MV-4-11 (cell line): ENCODE data around the gene MAGI2.

Source experiments
- DNase-seq: peaks from one replicate; lab custom pipeline; 2025; lab: John Stamatoyannopoulos, UW

Gene MAGI2

DNA sequence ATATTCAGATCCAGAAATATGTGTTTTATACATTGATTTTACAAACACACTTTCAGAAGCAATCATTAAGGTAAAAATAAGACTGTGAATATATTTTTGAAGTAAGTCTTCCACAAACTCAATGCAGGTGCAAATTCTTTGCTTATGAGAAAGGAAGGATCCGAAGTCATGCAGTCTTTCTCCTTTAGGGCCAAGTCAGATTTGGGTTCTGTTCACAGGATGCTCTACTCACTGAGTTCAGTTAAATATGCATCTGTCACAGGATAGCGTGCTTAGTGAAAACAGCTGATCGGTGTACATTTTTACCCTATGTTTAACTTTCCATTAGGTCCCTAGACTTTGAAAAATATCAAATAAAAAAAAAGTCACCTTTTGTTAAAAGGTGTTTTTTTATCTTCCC, 1046.4 kb downstream of the MAGI2 start:
- no peak for DNase-seq

DNA sequence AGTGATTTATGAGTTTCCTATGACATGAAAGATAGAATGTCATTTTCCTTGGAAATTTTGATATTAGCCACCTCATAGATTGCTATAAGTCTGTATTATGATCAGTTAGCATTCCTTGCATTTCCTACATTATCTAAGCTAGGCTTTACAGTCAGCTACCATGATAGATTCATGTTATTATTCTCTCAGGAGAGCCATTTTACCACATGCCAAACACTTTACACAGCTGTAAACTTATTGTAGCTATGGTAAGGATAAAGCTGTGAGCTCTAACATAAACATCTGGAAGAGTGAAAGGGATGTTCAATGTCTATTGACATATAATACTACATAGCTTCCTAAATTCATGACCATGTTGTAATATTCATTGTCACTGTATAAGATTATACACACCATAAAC, 1046.9 kb downstream of the MAGI2 start:
- no peak for DNase-seq

DNA sequence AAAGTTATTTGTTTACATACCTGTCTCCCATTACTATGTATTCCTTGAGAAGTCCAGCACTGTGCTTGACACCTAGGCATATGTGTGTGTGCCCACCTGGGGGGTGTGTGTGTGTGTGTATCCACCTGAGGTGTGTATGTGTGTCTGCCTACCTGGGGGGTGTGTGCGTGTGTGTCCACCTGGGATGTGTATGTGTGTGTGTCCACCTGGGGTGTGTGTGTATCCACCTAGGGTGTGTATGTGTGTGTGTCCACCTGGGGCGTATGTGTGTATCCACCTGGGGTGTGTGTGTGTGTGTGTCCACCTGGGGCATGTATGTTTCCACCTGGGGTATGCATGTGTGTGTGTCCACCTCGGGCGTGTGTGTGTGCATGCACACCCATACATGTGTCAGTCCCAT, 1051.4 kb downstream of the MAGI2 start:
- DNase-seq, result no peak

DNA sequence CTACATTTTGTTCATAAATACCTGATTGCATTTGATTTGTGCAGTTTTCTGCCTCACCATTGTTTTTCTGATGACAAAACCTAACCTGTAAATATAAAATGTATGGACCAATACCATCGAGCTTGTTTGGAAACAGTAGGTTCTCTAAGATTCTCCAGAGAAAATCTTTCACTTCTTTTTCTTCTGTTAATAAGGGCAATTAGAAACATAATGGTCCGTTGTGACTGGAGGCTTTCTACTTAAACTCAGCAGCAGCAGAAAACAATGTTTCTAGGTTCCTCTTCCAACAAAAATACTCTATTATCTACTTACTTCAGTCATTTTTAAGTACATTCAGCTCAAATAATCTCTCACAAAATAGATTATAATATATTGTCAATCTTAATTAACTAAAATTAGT, 1053.4 kb downstream of the MAGI2 start:
- DNase-seq, result no peak

DNA sequence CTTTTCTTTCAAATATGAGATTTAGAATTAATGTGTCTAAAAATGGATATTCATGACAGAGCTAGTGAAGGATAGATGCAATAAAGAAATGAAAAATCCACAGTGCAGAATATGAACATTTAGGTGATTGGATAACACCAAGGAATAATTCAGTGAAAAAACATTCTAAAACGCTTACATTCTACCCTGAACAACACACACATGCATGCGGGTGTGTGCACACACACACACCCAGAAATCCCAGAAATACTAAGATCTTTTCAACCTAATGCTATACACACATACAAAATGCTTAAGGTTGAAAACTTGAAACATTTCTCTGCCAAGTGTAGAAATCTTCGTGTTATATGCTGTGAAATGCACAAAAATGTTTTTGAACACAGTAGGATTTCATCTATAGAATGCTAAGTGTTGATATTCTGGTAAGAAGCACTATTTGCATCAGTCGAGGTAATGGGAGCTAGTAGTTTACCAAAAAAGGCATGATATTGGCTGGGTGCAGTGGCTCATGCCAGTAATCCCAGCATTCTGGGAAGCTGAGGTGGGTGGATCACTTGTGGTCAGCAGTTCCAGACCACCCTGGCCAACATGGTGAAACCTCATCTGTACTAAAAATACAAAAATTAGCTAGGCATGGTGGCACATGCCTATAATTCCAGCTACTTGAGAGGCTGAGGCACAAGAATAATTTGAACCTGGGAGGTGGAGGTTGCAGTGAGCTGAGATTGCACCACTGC, 1054.3 kb downstream of the MAGI2 start:
- no peak for DNase-seq

DNA sequence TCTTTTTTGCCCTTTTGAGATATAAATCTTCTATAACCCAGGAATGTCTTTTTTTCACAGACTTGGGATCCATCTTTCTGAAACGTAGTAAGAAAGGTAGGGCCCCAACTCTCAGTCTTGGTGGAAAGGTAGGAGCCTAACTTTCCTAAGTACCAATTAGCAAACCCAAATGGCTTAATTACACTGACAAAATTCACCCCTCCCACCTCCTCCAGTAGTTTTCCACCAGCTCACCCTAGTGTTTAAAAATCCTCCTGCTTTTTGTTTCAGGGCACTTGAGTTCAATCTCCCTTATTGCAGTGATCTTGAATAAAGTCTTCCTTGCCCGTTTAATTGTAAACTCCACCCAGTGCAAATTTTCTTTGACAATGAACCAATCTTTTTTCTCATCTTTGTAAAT, 1054.9 kb downstream of the MAGI2 start:
- DNase-seq, result no peak

- no peak for DNase-seq
Measured at GRCh38 chr7:78398081-78398480, 1055.4 kb downstream of the MAGI2 start.

- no peak for DNase-seq
Measured at GRCh38 chr7:78396210-78396609, 1057.3 kb downstream of the MAGI2 start.

- no peak for DNase-seq
Measured at GRCh38 chr7:78395298-78396036, 1058.0 kb downstream of the MAGI2 start.

GRCh38 chr7:78389022-78389421, 1064.4 kb downstream of the MAGI2 start:
- no peak for DNase-seq

DNA sequence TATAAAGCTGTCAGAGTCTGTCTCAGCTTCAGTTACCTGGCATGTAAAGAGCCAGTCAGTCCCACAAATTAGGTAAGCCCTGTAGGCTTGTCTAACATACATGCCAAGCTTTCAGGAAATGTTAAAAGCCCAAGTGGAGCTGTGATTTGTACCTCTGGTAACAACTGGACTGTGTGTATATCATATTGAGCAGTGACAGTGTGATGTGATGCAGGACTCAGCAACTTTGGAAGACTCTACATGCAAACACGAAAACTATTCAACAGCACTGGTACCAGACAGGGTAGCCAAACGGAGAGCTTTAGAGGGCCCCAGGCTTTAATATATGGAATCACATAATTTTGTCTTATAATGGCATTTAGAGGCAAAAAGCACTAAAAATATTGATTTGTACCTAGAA, 1066.9 kb downstream of the MAGI2 start:
- no peak for DNase-seq

GRCh38 chr7:78383096-78383880, 1070.2 kb downstream of the MAGI2 start:
- no peak for DNase-seq

GRCh38 chr7:78379148-78379547, 1074.3 kb downstream of the MAGI2 start:
- no peak for DNase-seq

GRCh38 chr7:78377532-78377931, 1075.9 kb downstream of the MAGI2 start:
- DNase-seq, result no peak

GRCh38 chr7:78370936-78371335, 1082.5 kb downstream of the MAGI2 start:
- DNase-seq, result no peak

GRCh38 chr7:78368771-78369170, 1084.7 kb downstream of the MAGI2 start:
- DNase-seq, result no peak

- DNase-seq, result no peak
Measured at GRCh38 chr7:78367280-78367773, 1086.1 kb downstream of the MAGI2 start.

DNA sequence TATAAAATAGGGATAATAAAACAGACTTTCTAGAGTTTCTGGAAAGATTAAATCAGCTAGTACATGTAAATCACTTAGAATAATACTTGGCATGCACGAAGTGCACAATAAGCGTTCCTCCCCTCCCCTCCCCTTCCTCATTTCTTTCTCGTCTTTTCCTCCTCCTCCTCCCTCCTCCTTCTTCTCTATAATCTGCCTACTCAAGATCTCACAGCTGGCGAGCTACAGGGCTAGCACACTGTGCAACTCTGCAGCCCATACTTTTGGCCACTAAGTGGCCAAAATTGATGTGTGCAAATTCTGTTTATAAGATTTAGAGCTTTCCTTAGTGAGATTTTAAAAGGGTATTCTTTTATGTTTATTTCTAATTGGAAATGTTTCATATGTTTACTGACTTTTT, 1089.6 kb downstream of the MAGI2 start:
- DNase-seq, result no peak

GRCh38 chr7:78359836-78360235, 1093.6 kb downstream of the MAGI2 start:
- no peak for DNase-seq

DNA sequence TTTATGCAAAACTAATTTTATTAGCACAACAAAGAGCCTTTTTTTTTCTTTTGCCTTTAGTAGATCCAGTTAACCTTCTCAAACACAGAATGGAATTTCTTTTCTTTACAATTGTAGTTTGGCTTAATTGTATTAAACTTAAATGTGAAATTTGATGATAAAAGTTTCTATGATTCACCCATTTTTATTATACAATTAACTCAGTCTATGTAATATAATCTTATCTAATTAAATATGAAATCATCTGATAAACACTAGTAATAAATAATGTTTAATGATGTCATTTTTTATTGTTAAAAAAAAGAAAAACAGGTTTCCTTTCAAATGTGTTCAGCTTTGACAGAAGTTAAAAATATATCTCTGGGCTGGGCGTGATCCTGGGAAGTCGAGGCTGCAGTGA, 1095.8 kb downstream of the MAGI2 start:
- no peak for DNase-seq

GRCh38 chr7:78355834-78356233, 1097.6 kb downstream of the MAGI2 start:
- no peak for DNase-seq

GRCh38 chr7:78350926-78351325, 1102.5 kb downstream of the MAGI2 start:
- no peak for DNase-seq

DNA sequence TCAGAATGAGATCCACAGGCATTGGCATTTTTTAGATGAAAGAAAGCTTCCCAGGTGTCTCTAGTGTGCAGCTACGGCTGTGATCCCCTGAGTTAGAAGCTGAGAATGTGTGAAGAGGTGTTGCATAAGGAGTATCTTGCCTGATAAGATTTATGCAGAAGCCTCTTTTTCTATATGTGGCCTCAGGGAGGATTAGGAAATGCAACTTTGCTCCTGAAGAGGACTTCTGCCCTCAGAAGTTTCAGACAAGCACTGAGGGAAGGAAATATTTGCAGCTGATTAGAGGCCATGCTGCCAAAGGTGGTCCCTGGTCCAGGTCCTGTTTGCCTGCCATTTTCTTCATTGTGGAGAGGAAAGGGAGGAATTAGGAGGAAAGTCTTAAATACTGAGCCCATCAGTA, 1103.1 kb downstream of the MAGI2 start:
- no peak for DNase-seq
